Prostate gland (tissue), 2 donors: ENCODE data around the gene MAN2C1.

Experiments used
- CTCF ChIP-seq, 4 experiments: fragments of 200-600 bp in 2 of 4; fragments of 450-650 bp in 2 of 4; sonication (generic) in 2 of 4; IDR thresholded peaks; 1 replicate in 3 of 4; 2 replicates in 1 of 4; pipeline ENCODE4 v1.5.1; 2016 to 2019; ENCODE audit warnings: antibody characterized with exemption in 4 of 4, mild to moderate bottlenecking in 2 of 4, moderate library complexity in 2 of 4
- POLR2A ChIP-seq: fragments of 450-650 bp; IDR thresholded peaks from one replicate; pipeline ENCODE4 v1.6.1; 2016; ENCODE audit warnings: antibody characterized with exemption, mild to moderate bottlenecking
- POLR2AphosphoS5 ChIP-seq: sonication (generic); formaldehyde crosslinking; IDR thresholded peaks from one replicate; pipeline ENCODE4 v1.6.1; 2017; ENCODE audit warnings: antibody characterized with exemption

- TF ChIP-seq CTCF (IDR thresholded peaks at IDR 0.05) (no peak), POLR2AphosphoS5 (peak; percentile 95), POLR2A (no peak)
Observed at GRCh38 chr15:75335705-75336355, 32.6 kb downstream of the MAN2C1 start, which contains the start of gene COMMD4.
